ENCODE measurements around the gene ARHGAP40. TPM values are rescaled to one million over a fixed set of nuclear protein-coding genes. Genes with fewer than 3 reads are reported as not detected.
A peak's percentile ranks its signal among the peaks of the same experiment; 100 is the strongest.

Gene ARHGAP40
- total and polyA plus RNA-seq, 9 of the 15 experiments (the other 6 are each of a cell fraction or from before 2014, with no cell fraction given) = not detected

- TF ChIP-seq ZNF407 (IDR thresholded peaks at IDR 0.05; ENCODE audit: low read depth) (no peak), ETV6 (IDR thresholded peaks at IDR 0.05; ENCODE audit: borderline replicate concordance in 1 of 2, low read depth in 2 of 2, low read length in 1 of 2) (no peak), ETV6 (CRISPR knock-in tag; IDR thresholded peaks at IDR 0.05; ENCODE audit: borderline replicate concordance) (no peak; the same call in 1 of the 2 replicates), RBM25 (IDR thresholded peaks at IDR 0.05; ENCODE audit: low read depth, low read length, severe bottlenecking) (no peak), STAG1 (CRISPR knock-in tag; IDR thresholded peaks at IDR 0.05; ENCODE audit: borderline replicate concordance) (no peak; the same call in 1 of the 2 replicates), COPS2 (conservative IDR thresholded peaks at IDR 0.05) (no peak), PYGO2 (tag; IDR thresholded peaks at IDR 0.05) (peak; percentile 52; the same call in 1 of the 2 replicates), ZNF143 (CRISPR knock-in tag; IDR thresholded peaks at IDR 0.05) (no peak), ZKSCAN3 (CRISPR knock-in tag; IDR thresholded peaks at IDR 0.05) (no peak), ATF6 (CRISPR knock-in tag; IDR thresholded peaks at IDR 0.05) (no peak), MEIS2 (IDR thresholded peaks at IDR 0.05; ENCODE audit: partially characterized antibody) (peak; percentile 96)
- TF ChIP-seq, protein P1, sequence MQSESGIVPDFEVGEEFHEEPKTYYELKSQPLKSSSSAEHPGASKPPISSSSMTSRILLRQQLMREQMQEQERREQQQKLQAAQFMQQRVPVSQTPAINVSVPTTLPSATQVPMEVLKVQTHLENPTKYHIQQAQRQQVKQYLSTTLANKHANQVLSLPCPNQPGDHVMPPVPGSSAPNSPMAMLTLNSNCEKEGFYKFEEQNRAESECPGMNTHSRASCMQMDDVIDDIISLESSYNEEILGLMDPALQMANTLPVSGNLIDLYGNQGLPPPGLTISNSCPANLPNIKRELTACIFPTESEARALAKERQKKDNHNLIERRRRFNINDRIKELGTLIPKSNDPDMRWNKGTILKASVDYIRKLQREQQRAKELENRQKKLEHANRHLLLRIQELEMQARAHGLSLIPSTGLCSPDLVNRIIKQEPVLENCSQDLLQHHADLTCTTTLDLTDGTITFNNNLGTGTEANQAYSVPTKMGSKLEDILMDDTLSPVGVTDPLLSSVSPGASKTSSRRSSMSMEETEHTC (IDR thresholded peaks at IDR 0.05) = peak; percentile 66
Measured at GRCh38 chr20:38692436-38693411, 91.1 kb downstream of the ARHGAP40 start (continued).

Data from K562 (cell line).